Calu3 (cell line): Measurements from ENCODE around the gene PCDHA6. TPM values are rescaled to one million over a fixed set of nuclear protein-coding genes. Genes with fewer than 3 reads are reported as not detected.
"Not testable (repeated sequence)": the region's sequence is repeated elsewhere in the genome, so short reads cannot be mapped to it uniquely, and the experiment has no call there.

Experiments used
- BruUV-seq: library from RNA; stranded (reverse); fragments of 400-500 nt; replicated peaks from 2 replicates; lab custom pipeline; 2021; lab: Mats Ljungman, UMichigan
- CTCF ChIA-PET: fragments of 300-600 bp; sonication (Branson Sonifier 250); formaldehyde crosslinking; loops from one replicate; lab custom pipeline; 2022; ENCODE audit warnings: antibody characterized with exemption; lab: Charles Lee
- DNase-seq: peaks from one replicate; pipeline ENCODE4 v3.0.0; 2022
- H3K27ac Mint-ChIP-seq: one replicate; pipeline ENCODE4 v1.8.0; 2022; ENCODE audit warnings: mixed read lengths; ENCODE audit not compliant: unreplicated experiment
- H3K27me3 Mint-ChIP-seq: one replicate; pipeline ENCODE4 v1.8.0; 2022; ENCODE audit warnings: mixed read lengths; ENCODE audit not compliant: unreplicated experiment
- H3K36me3 Mint-ChIP-seq: one replicate; pipeline ENCODE4 v1.8.0; 2022; ENCODE audit warnings: mild to moderate bottlenecking, moderate library complexity, mixed read lengths; ENCODE audit not compliant: insufficient read depth, unreplicated experiment
- H3K4me1 Mint-ChIP-seq: one replicate; pipeline ENCODE4 v1.8.0; 2022; ENCODE audit warnings: mild to moderate bottlenecking, low read depth, mixed read lengths; ENCODE audit not compliant: unreplicated experiment
- H3K4me3 Mint-ChIP-seq: one replicate; pipeline ENCODE4 v1.8.0; 2022; ENCODE audit warnings: mild to moderate bottlenecking, low read depth, moderate library complexity, mixed read lengths; ENCODE audit not compliant: unreplicated experiment
- H3K9me3 Mint-ChIP-seq: one replicate; pipeline ENCODE4 v1.8.0; 2022; ENCODE audit warnings: low read depth, mixed read lengths; ENCODE audit not compliant: unreplicated experiment
- CTCF ChIP-seq: fragments of 200-600 bp; IDR thresholded peaks from one replicate; pipeline ENCODE4 v1.8.0; 2022; ENCODE audit warnings: antibody characterized with exemption; ENCODE audit not compliant: unreplicated experiment
- intact Hi-C: fragments of 100-400 bp; cut with micrococcal nuclease; formaldehyde crosslinking; loops from one replicate; pipeline ENCODE4 v1.10.0; 2022; ENCODE audit not compliant: unreplicated experiment
- total RNA-seq: library from RNA; stranded (reverse); gene quantifications from 2 replicates; pipeline ENCODE4 v1.2.3, GENCODE V29; 2022

PCDHA6 gene
- total RNA-seq, 1 experiment from 2014 or later = 1.2 TPM

- H3K27me3 Mint-ChIP-seq = no peaks in the 10 kb centered on the region
- no TSS peak for BruUV-seq
- no peak within 1 kb of the TSS for H3K27ac Mint-ChIP-seq
- H3K4me3 Mint-ChIP-seq = no peak within 1 kb of the TSS
- peaks cover 4% of the 10 kb centered on the region for H3K36me3 Mint-ChIP-seq
- H3K4me1 Mint-ChIP-seq = no peaks in the 10 kb centered on the region
- no peak for TF ChIP-seq CTCF
- DNase-seq = no peak
- peaks cover 13% of the 10 kb centered on the region for H3K9me3 Mint-ChIP-seq
- intact Hi-C loops = no loop called here
- CTCF ChIA-PET = no interaction called here
Measured at GRCh38 chr5:140833993-140834392, 6.2 kb downstream of the PCDHA6 start, which contains the start of gene PCDHA7. PCDHA7 (plus strand) TSS chr5:140834269; CDS start chr5:140834384, 115 bp downstream.

- DNase-seq, H3K4me1 Mint-ChIP-seq, BruUV-seq, H3K27me3 Mint-ChIP-seq, CTCF ChIA-PET, intact Hi-C loops, H3K27ac Mint-ChIP-seq, H3K4me3 Mint-ChIP-seq, H3K36me3 Mint-ChIP-seq: not testable (repeated sequence)
- peaks cover 14% of the 10 kb centered on the region for H3K9me3 Mint-ChIP-seq
Measured at GRCh38 chr5:140834439-140835008, 6.8 kb downstream of the PCDHA6 start.

- CTCF ChIA-PET = no interaction called here
- Mint-ChIP-seq H3K27ac (no peak overlapping the region), H3K27me3 (no peaks in the 10 kb centered on the region), H3K4me1 (no peaks in the 10 kb centered on the region), H3K4me3 (no peak overlapping the region), H3K9me3 (peaks cover 21% of the 10 kb centered on the region), H3K36me3 (peaks cover 4% of the 10 kb centered on the region)
- intact Hi-C loops = no loop called here
- no peak for TF ChIP-seq CTCF
- DNase-seq = no peak
- BruUV-seq = no TSS peak
Measured at GRCh38 chr5:140835622-140836510, 8.1 kb downstream of the PCDHA6 start.

- Mint-ChIP-seq H3K9me3 (peaks cover 16% of the 10 kb centered on the region), H3K27ac (no peak within 1 kb of the TSS), H3K4me1 (no peaks in the 10 kb centered on the region), H3K4me3 (no peak within 1 kb of the TSS), H3K27me3 (no peaks in the 10 kb centered on the region), H3K36me3 (no peaks in the 10 kb centered on the region)
- CTCF ChIA-PET = no interaction called here
- no TSS peak for BruUV-seq
- no peak for DNase-seq
- intact Hi-C loops = no loop called here
- TF ChIP-seq CTCF = no peak
Measured at GRCh38 chr5:140840978-140841962, 13.5 kb downstream of the PCDHA6 start, which contains the start of gene PCDHA8. PCDHA8 (plus strand) TSS chr5:140841187; CDS start chr5:140841322, 135 bp downstream.
